ENCODE results near the gene C1orf35.

Gene C1orf35

GRCh38 chr1:228102791-228103620 is at the start of gene C1orf35:
C1orf35 (minus strand) TSS chr1:228103325; CDS start chr1:228103227, 98 bp downstream.
- DNase-seq (ENCODE audit: low read depth): peak; percentile 49

- no peak for DNase-seq (ENCODE audit: low read depth)
These were observed 49.8 kb upstream of the C1orf35 start for GRCh38 chr1:228152918-228153258.

- no peak for DNase-seq (ENCODE audit: low read depth)
These were observed 49.2 kb upstream of the C1orf35 start for GRCh38 chr1:228152097-228152917.

- DNase-seq (ENCODE audit: low read depth): no peak
These were observed 48.2 kb upstream of the C1orf35 start for GRCh38 chr1:228151180-228151925.

GRCh38 chr1:228150461-228151179 is 47.5 kb upstream of the C1orf35 start:
- peak; percentile 61 for DNase-seq (ENCODE audit: low read depth)

- no peak for DNase-seq (ENCODE audit: low read depth)
These were observed 47.0 kb upstream of the C1orf35 start for GRCh38 chr1:228150120-228150460.

- no peak for DNase-seq (ENCODE audit: low read depth)
These were observed 46.4 kb upstream of the C1orf35 start, which contains the start of gene GJC2 for GRCh38 chr1:228149406-228150119. GJC2 (plus strand) TSS chr1:228149930; CDS start chr1:228157759, 7,829 bp downstream.

GRCh38 chr1:228148935-228149405 is 45.8 kb upstream of the C1orf35 start:
- DNase-seq (ENCODE audit: low read depth): no peak

- no peak for DNase-seq (ENCODE audit: low read depth)
These were observed 45.2 kb upstream of the C1orf35 start for GRCh38 chr1:228148196-228148861.

GRCh38 chr1:228147768-228148167 is 44.6 kb upstream of the C1orf35 start:
- DNase-seq (ENCODE audit: low read depth): no peak

GRCh38 chr1:228147151-228147693 is 44.1 kb upstream of the C1orf35 start:
- DNase-seq (ENCODE audit: low read depth): no peak

GRCh38 chr1:228146417-228147150 is 43.5 kb upstream of the C1orf35 start:
- DNase-seq (ENCODE audit: low read depth): no peak

GRCh38 chr1:228145463-228146416 is 42.6 kb upstream of the C1orf35 start:
- no peak for DNase-seq (ENCODE audit: low read depth)

- DNase-seq (ENCODE audit: low read depth): no peak
These were observed 41.8 kb upstream of the C1orf35 start for GRCh38 chr1:228144993-228145343.

- no peak for DNase-seq (ENCODE audit: low read depth)
These were observed 41.3 kb upstream of the C1orf35 start for GRCh38 chr1:228144193-228144992.

- no peak for DNase-seq (ENCODE audit: low read depth)
These were observed 40.5 kb upstream of the C1orf35 start for GRCh38 chr1:228143480-228144192.

GRCh38 chr1:228142701-228143136 is 39.6 kb upstream of the C1orf35 start:
- no peak for DNase-seq (ENCODE audit: low read depth)

Measured in GM04503 (cell line).